ENCODE measurements around the gene PLEKHG1. TPM values are rescaled to one million over a fixed set of nuclear protein-coding genes. Genes with fewer than 3 reads are reported as not detected.

PLEKHG1 gene
- total RNA-seq, 1 donor from 2014 or later: 3.3 TPM

GRCh38 chr6:150600301-150601017 is 774 bp downstream of the PLEKHG1 start:
- peaks cover 12% of the 10 kb centered on the region for H3K4me1 Mint-ChIP-seq (ENCODE audit: unreplicated experiment)
- DNase-seq (ENCODE audit: extremely low spot score, unreplicated experiment): no peak
- H3K36me3 Mint-ChIP-seq (ENCODE audit: unreplicated experiment): no peaks in the 10 kb centered on the region
- TF ChIP-seq, protein P1, sequence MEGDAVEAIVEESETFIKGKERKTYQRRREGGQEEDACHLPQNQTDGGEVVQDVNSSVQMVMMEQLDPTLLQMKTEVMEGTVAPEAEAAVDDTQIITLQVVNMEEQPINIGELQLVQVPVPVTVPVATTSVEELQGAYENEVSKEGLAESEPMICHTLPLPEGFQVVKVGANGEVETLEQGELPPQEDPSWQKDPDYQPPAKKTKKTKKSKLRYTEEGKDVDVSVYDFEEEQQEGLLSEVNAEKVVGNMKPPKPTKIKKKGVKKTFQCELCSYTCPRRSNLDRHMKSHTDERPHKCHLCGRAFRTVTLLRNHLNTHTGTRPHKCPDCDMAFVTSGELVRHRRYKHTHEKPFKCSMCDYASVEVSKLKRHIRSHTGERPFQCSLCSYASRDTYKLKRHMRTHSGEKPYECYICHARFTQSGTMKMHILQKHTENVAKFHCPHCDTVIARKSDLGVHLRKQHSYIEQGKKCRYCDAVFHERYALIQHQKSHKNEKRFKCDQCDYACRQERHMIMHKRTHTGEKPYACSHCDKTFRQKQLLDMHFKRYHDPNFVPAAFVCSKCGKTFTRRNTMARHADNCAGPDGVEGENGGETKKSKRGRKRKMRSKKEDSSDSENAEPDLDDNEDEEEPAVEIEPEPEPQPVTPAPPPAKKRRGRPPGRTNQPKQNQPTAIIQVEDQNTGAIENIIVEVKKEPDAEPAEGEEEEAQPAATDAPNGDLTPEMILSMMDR (IDR thresholded peaks at IDR 0.05): peak; percentile 49
- H3K27me3 Mint-ChIP-seq (ENCODE audit: unreplicated experiment): peaks cover 57% of the 10 kb centered on the region
- no peaks in the 10 kb centered on the region for H3K9me3 Mint-ChIP-seq (ENCODE audit: unreplicated experiment)
- peak overlapping the region; percentile 79 for H3K4me3 Mint-ChIP-seq (ENCODE audit: unreplicated experiment)
- peak overlapping the region; percentile 39 for H3K27ac Mint-ChIP-seq (ENCODE audit: unreplicated experiment)

- H3K4me1 Mint-ChIP-seq (ENCODE audit: unreplicated experiment): peaks cover 14% of the 10 kb centered on the region
- no peak overlapping the region for H3K27ac Mint-ChIP-seq (ENCODE audit: unreplicated experiment)
- peak overlapping the region; percentile 38 for H3K4me3 Mint-ChIP-seq (ENCODE audit: unreplicated experiment)
- no peaks in the 10 kb centered on the region for H3K9me3 Mint-ChIP-seq (ENCODE audit: unreplicated experiment)
- H3K27me3 Mint-ChIP-seq (ENCODE audit: unreplicated experiment): peaks cover 56% of the 10 kb centered on the region
- DNase-seq (ENCODE audit: extremely low spot score, unreplicated experiment): no peak
- H3K36me3 Mint-ChIP-seq (ENCODE audit: unreplicated experiment): no peaks in the 10 kb centered on the region
- TF ChIP-seq, protein P1 (IDR thresholded peaks at IDR 0.05): no peak
Observed at GRCh38 chr6:150601439-150601838, 1.8 kb downstream of the PLEKHG1 start.

- peaks cover 63% of the 10 kb centered on the region for H3K27me3 Mint-ChIP-seq (ENCODE audit: unreplicated experiment)
- DNase-seq (ENCODE audit: extremely low spot score, unreplicated experiment): no peak
- H3K27ac Mint-ChIP-seq (ENCODE audit: unreplicated experiment): no peak overlapping the region
- H3K9me3 Mint-ChIP-seq (ENCODE audit: unreplicated experiment): no peaks in the 10 kb centered on the region
- no peak overlapping the region for H3K4me3 Mint-ChIP-seq (ENCODE audit: unreplicated experiment)
- TF ChIP-seq, protein P1 (IDR thresholded peaks at IDR 0.05): no peak
- peaks cover 16% of the 10 kb centered on the region for H3K4me1 Mint-ChIP-seq (ENCODE audit: unreplicated experiment)
- no peaks in the 10 kb centered on the region for H3K36me3 Mint-ChIP-seq (ENCODE audit: unreplicated experiment)
Observed at GRCh38 chr6:150603176-150603575, 3.5 kb downstream of the PLEKHG1 start.

GRCh38 chr6:150604467-150604866 is 4.8 kb downstream of the PLEKHG1 start:
- no peak for DNase-seq (ENCODE audit: extremely low spot score, unreplicated experiment)
- TF ChIP-seq, protein P1 (IDR thresholded peaks at IDR 0.05): no peak
- Mint-ChIP-seq H3K27ac (ENCODE audit: unreplicated experiment) (no peak overlapping the region), H3K9me3 (ENCODE audit: unreplicated experiment) (no peaks in the 10 kb centered on the region), H3K27me3 (ENCODE audit: unreplicated experiment) (peaks cover 61% of the 10 kb centered on the region), H3K4me1 (ENCODE audit: unreplicated experiment) (peaks cover 12% of the 10 kb centered on the region), H3K4me3 (ENCODE audit: unreplicated experiment) (no peak overlapping the region), H3K36me3 (ENCODE audit: unreplicated experiment) (no peaks in the 10 kb centered on the region)

GRCh38 chr6:150605333-150605732 is 5.6 kb downstream of the PLEKHG1 start:
- Mint-ChIP-seq H3K36me3 (ENCODE audit: unreplicated experiment) (no peaks in the 10 kb centered on the region), H3K27ac (ENCODE audit: unreplicated experiment) (no peak overlapping the region), H3K9me3 (ENCODE audit: unreplicated experiment) (no peaks in the 10 kb centered on the region), H3K4me3 (ENCODE audit: unreplicated experiment) (no peak overlapping the region), H3K27me3 (ENCODE audit: unreplicated experiment) (peaks cover 61% of the 10 kb centered on the region), H3K4me1 (ENCODE audit: unreplicated experiment) (peaks cover 10% of the 10 kb centered on the region)
- TF ChIP-seq, protein P1 (IDR thresholded peaks at IDR 0.05): no peak
- DNase-seq (ENCODE audit: extremely low spot score, unreplicated experiment): no peak
